ENCODE measurements around the gene NFKB1. TPM values are rescaled to one million over a fixed set of nuclear protein-coding genes. Genes with fewer than 3 reads are reported as not detected.

Gene NFKB1
- polyA plus RNA-seq, 5 donors, result 33.5 to 38.9 (median 35.5) TPM

DNA sequence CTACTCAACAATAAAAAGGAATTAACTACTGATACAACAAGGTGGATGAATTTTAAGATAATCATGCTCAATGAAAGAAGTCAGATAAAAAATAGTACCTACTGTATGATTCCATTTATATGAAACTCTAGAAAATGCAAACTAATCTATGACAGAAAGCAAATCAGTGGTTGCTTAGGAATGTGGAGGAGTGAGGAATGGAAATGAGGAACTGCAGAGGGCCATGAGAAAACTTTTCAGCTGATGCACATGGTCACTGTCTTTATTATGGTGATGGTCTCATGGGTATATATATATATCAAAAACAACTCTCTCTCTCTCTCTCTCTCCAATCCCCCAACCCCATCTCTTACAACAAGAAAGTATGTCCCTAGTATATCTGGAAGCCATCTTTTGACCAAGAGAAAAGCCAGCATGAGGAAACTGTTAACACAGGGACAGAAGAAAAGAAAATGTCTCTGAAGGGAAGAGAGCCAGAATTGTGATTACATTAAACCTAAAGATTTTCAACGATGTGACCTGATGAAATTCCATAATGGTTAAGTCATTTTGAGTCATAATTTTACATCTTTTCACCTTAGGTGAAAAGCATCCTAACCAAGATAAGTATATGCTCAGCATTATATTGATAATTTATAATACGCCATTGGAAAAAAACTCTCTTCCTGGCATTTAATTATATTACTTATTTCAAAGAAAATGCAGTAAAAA, 8.5 kb upstream of the NFKB1 start:
- DNase-seq, result no peak

DNA sequence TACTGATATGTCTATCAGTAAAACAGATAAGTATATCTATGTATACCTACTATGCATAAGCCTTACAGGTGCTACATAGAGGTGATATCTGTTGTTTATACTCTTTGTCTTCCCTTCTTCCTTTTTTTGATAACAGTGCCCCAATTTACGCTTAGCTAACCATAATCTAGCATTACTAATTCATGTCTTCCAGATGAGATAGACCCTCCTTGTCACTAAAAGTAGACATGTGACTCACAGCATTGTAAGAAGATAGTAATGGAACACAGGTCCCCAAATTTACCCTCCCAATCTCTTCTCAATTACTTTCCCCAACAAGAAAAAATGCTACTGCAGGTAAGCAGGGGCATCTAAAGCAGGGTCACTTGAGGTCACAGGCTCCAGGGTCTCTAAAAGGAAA, 7.9 kb upstream of the NFKB1 start:
- no peak for DNase-seq

DNA sequence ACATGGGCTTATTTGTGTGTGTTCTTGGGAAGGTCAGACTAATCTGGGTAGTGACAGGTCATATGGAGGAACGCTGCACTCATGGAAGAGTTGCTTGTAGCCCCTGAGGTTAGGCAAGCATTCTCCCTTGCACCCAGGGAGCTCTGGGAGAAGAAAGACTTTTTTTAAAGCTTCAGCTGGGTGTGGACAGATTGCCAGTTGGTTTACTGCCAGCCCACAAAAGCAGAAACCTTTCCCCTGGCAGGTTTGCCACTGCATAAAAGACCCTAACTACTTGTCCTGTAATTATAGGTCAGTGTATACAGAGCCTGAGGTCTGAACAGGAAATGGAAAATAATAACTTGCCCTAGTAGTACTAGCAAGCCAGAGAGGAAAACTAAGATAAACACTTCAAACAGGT, 7.4 kb upstream of the NFKB1 start:
- DNase-seq, result no peak

DNA sequence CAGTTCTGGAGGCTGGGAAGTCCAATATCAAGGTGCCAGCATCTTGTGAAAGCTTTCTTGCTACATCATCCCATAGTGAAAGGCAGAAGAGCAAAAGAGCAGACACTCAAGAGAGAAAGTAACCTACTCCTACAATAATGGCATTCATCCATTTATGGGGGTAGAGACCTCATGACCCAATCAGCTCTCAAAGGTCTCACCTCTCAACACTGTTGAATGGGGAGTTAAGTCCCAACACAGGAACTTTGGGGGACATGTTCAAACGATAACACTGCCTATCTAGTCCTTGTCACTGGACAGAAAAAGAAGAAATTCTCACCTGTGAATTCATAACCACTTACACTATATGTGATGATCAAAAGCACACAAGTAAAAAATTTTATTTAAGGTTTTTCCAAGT, 6.6 kb upstream of the NFKB1 start:
- DNase-seq, result no peak

DNA sequence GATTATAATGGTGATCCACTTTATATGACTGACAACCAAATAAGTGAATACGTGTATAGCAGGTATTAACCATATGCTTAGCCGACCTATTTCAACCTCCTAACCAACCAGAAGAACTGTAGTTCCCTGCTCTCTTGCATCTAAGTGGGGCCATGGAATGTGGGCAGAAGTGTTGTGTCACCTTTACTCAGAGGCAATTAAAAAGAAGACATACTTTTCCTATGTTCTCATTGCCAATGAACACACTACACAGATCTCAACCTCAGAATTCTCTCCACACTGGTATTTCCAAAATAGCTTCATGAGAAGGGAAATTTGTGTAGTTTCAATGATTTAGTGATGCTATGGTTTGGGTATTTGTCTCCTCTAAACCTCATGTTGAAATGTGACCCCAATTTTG, 3.2 kb upstream of the NFKB1 start:
- no peak for DNase-seq

DNA sequence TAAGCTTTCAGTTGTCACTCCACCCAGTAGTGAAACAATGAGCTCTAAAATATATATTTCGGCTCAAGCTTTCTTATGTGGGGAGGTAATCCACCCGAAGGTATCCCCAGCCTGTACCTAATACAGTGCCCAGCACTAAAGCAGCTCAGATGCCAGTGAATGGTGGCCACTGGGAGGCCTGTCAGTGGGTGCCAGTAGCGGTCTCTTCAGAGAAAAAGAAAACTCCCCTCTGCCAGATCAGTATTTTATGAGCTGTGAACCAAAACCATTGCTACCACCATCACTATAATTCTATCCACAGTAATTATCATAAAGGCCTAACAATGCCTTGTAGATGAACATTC, 835 bp upstream of the NFKB1 start:
- no peak for DNase-seq

DNA sequence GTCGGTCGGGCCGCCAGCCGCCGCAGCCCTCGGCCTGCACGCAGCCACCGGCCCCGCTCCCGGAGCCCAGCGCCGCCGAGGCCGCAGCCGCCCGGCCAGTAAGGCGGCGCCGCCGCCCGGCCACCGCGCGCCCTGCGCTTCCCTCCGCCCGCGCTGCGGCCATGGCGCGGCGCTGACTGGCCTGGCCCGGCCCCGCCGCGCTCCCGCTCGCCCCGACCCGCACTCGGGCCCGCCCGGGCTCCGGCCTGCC, 213 bp downstream of the NFKB1 start:
- no peak for DNase-seq

DNA sequence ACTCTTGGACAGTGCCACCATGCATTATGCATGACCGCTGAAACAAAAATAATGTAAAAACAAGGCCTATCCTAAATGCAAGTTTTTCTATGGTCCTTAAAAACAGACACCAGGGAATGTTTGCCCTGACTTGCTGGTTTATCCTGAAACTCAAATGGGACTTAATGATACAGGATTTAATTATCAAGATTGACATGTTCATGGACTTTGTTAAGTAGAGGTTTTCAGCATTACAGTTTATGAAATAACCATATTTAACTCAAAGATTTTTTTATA, 1.3 kb downstream of the NFKB1 start:
- no peak for DNase-seq

DNA sequence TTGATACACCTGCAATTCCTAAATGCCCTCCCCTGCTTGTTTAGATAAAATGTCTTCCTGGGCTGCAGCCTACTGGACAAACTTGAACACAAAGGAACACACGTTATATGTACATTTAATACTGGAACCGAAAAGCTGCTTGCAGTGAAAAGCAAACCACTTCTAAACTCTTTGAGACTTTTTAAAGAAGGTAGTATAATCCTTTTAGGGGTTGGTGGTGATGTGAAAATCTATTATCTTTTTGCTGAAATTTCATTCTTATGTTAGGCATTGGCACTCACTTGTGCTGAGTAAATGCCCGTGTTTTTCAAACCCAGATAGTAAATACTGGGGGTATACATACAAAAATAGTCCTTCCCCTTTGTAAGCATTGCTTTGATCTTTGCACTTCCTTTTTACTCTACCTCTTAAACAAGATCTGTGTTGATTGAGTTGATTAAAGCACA, 2.2 kb downstream of the NFKB1 start:
- DNase-seq, result no peak

DNA sequence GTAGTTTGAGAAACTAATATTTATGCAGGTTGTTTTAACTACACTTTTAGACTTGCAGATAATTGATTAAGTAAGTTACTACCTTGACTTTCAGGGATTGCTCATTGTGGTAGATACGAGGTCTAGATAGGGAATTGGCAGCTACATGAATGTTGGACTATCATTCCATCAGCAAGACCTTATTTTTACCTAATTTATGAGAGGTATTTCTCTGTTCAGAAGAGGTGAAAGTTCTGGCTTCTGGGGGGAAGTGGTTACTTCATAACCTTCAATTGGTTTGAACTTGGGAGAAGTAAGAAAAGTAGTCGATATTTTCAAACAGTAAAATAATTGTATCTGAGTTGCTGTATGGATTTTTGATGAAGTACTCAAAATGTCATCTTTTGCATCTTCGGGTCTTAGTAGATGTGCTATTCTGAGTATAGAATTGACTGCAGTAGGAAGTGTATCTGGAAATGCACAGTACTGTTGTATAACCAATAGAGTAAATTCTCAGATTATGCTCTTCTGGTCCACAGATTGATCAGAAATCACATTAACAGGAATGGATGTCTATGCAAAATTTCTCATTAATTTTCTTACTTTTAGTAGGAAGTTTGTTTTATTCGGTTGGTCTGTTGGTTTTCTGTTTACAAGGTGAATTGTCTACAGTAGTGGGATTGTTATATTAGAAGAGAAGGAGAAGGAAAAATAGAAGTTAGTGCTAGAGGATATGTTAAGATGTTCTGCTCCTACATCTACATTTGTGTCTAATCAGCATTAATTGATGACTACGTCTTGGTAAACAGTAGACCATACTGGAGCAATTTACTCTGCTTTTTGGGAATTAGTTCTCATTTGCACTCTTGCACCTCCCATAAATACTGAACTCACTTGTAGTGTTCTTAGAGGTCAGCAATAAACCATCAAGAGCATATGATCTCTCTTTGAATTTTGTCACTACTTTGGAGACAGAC, 3.0 kb downstream of the NFKB1 start:
- no peak for DNase-seq

DNA sequence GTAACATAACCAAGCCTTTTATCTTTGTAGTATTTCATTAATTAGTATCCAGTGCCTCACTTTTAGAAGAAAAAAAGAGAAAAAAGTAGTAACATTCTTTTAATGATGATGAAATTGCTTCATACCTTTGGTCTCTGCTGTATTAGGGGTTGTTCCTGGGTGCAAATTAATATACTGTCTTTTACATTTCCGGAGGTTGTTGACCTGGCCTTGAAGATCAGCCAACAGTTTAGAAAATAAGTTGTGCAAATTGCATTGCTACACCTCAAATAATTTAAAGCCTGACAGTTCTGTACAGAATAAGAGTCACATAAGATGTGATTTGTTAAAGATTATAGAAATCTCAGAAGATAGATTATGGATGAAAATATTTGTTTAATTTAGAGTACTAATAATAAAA, 3.8 kb downstream of the NFKB1 start:
- no peak for DNase-seq

DNA sequence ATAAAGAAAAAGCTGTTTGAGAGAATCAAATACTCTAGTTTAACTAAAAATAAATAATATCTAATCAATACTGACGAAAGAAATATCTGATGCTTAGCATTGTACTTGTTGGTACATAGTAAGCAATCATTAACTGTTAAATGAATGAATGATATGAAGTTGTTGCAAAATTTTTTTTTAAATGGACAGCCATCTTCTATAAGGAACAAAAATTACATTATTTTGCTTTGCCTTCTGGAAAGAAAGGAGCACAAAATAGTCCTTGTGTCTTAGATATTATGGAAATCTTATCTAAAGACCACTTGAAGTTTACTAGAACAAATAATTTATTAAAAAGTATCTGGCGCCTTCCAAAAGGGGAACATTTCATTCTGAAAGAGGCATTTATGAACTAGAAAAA, 4.5 kb downstream of the NFKB1 start:
- DNase-seq, result no peak

DNA sequence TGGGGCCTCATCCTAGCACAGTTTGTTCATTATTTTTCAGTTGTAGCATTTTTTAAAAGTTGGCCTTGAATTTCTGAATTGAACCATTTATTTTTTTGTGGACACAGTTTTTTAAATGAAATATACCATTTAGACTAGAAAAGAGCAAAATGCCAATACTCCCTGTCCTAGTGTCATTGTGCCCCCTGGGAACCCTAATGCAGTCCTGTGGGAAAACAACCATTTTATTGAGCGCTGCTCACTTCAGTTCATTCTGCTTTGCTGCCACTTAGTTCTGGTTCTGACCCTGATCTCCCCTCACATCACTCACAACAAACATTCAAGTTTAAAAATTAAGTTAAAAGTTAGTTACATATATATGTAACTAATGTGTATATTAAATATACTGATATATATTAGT, 5.4 kb downstream of the NFKB1 start:
- no peak for DNase-seq

DNA sequence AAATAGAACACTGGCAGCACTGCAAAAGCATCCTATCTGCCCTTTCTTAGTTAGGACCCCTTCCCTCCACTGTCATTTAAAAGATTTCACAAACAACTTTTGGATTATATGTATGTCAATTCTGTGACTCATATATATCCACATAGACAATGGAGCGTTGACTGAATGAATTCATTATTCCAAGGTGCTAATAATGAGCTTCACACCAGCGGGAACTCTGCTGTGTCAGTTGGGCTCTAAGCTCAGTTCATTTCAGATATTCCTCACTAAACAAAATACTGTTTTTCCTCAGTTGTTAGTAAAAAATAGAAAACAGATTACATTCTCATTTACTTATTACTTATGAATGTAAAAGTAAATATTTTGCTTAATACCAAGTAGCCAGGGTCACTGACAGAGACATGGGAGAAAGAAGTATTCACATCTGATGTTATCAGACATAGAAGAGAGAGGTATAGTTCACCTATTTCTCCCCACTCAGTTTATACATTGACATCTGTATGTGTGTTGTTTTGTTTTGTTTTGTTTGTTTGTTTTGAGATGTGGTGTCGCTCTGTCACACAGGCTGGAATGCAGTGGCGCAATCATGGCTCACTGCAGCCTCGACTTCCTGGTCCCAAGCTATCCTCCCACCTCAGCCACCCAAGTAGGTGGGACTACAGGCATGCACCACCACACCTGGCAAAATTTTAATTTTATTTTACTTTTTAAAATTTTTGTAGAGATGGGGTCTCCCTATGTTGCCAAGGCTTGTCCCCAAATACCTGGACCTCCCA, 10.9 kb downstream of the NFKB1 start:
- DNase-seq, result no peak

DNA sequence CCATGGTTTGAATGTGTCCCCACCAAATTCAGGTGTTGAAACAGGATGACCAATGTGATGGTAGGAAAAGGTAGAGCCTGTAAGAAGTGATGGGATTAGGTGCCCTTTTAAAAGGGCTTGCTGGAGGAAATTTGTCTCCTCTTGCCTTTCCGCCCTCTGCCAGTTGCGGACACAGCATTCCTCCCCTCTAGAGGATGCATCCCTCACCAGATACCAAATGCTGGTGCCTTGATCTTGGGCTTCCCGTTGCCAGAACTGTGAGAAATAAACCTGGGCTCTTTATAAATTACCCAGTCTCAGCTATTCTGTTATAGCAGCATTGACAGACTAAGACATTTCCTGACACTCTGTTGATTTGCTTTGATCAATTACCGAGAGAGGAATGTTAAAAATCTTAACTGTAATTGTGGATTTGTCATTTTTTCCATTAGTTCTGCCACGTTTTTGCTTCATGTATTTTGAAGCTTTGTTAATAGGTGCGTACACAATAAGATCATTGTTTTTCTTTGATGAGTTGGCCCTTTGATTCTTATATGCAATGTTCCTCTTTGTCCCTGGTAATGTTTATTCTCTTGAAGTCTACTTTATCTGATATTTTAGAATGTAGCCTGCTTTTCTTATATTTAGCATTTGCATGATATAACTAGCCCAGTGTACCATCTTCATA, 13.3 kb downstream of the NFKB1 start:
- no peak for DNase-seq

DNA sequence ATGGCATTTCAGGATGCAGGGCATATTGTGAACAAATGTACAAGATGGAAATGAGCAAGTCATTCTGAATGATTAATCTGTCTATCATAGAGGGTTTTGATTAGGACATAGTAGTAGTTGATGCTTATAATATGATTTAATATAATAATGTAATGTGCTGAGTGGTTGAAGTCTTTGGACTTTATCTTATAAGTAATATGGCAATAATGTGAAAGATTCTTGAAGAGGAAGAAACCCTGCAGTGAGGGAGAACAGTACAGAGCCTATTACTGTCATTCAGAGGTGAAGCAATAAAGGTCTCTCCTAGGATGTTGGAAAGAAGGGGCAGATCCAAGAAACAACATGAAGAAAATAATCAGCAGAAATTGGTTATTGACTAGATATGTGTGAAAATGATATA, 16.6 kb downstream of the NFKB1 start:
- no peak for DNase-seq

DNA sequence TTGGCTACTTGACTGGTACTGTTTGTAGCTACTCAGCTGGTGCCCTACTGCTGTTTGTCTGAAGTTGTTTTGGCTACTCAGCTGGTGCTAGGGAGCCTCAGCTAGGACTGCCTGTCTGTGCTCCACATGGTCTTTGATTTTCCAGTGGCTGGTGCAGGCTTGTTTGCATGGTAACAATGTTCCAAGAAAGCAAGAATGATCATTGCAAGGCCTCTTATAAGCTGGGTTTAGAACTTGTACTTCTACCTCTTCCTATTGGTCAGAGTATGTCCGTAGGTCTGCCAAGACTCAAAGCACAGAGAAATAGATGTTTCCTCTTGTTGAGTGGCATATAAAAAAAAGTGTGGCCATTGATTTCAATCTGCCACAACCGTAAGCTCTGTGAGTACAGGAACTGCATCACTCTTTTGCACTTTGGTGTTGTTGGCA, 17.6 kb downstream of the NFKB1 start:
- no peak for DNase-seq

DNA sequence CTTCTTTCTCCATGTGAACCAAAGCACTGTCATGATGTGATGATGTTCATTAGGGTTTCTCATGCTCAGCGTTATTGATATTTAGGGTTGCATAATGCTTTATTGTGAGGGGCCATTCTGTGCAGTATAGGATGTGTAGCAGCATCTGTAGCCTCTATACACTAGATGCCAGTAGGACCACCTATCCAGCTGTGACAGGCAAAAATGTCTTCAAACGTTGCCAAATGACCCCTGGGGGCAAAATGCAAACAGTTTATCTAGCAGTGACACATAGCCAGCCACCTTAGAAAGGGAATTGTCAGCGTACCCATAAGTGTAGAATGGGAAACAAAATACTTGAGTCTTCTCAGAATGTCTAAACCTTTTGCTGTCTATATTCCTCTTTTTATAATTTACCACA, 18.8 kb downstream of the NFKB1 start:
- DNase-seq, result no peak

DNA sequence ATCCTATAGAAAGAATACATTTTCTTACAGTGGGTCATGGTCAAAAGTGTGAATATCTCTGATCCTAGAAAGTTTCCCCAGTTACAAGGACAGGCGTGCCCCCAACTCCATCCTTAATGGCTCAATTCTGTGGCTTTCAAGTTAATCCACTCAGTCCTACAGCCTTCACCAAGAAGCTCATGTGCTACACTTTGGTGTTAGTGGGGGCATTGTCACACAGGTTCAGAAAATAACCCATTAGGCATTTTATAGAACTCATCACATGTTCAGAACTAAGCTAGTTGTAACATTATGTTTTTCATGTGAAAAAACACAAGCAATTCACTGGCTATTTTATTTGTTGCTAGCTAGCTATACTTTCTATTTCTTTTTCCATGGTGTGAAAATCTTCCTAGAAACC, 20.4 kb downstream of the NFKB1 start:
- DNase-seq, result no peak

DNA sequence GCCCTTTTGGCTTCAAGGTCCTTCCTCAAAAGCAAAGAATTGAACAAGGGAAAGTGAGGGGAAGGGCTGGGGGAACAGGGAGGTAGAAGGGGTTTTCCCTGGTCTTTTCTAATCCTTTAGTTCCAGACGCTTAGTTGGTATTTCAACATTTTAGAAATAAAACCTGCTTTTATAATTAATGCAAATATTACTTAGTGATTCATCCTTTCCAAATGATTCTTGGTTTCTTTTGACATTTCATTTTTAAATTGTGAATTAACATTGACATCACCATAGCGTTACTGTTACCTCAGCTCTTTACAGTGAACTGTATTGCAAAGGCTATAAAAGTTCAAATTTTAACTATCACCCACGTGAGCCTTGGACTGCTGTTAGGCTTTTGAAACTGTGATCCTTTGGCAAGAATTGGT, 20.9 kb downstream of the NFKB1 start:
- no peak for DNase-seq

DNA sequence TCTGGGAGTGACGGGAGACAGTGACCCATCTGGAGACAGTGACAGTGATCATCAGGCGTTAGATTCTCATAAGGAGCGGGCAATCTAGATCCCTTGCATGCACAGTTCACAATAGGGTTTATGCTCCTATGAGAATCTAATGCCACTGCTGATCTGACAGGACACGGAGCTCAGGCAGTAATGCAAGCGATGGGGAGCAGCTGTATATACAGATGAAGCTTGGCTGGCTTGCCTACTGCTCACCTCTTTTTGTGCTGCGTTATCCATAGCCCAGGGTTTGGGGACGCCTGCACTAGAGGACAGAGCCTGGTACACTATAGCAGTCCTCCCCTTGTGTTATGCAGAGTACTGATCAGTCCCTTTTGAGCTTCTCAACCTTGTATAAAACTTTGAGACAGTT, 23.5 kb downstream of the NFKB1 start:
- no peak for DNase-seq

DNA sequence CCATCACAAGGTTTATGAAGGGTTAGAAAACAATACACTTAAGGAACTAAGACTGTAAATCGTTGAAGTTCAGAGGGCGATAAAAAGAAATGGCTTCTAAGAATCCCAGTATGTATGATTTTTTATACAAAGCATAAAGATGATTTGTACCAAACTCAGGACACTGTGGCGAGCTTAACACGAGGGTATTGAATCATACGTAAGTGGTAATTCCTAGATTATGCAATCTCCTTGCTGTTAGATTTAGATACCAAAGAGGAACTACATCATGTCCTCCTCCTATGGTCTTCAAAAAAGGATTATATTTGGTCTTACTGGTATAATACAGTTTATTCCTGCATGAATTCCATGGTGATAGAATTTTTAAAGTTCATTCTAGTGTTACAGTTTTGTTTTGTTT, 23.9 kb downstream of the NFKB1 start:
- DNase-seq, result no peak

DNA sequence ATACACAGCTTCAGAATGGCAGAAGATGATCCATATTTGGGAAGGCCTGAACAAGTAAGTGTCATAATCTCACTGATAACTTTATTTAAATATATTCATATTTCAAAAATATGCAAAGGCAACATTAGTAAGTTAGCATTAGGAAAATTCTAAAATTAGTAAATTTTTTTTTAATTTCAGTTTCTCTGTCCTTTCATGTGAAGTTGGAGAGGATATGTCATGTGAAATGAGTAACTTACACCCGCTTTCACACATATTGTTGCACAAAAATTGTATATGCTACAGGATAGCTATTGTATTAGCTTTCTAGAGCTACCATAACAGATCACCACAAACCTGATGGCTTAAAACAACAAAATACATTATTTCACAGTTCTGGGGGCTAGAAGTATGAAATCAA, 24.3 kb downstream of the NFKB1 start:
- DNase-seq, result no peak
